NCI-H1048 (cell line): ENCODE measurements around the gene IDI2.
"Not testable (repeated sequence)": the region's sequence is repeated elsewhere in the genome, so short reads cannot be mapped to it uniquely, and the experiment has no call there.

Experiments
- DNase-seq: peaks from one replicate; lab custom pipeline; 2025; lab: John Stamatoyannopoulos, UW

IDI2 gene

GRCh38 chr10:1047937-1048336 lies 22.3 kb upstream of the IDI2 start:
- DNase-seq = no peak

GRCh38 chr10:1045415-1045814 lies 19.8 kb upstream of the IDI2 start:
- no peak for DNase-seq

- DNase-seq = no peak
These were observed 19.3 kb upstream of the IDI2 start for GRCh38 chr10:1044964-1045363.

- DNase-seq = no peak
These were observed 18.5 kb upstream of the IDI2 start for GRCh38 chr10:1044146-1044545.

GRCh38 chr10:1043532-1043995 lies 17.9 kb upstream of the IDI2 start:
- no peak for DNase-seq

- DNase-seq = no peak
These were observed 15.9 kb upstream of the IDI2 start for GRCh38 chr10:1041514-1041913.

GRCh38 chr10:1040133-1040532 lies 14.5 kb upstream of the IDI2 start:
- DNase-seq = no peak

- not testable (repeated sequence) for DNase-seq
These were observed 13.1 kb upstream of the IDI2 start for GRCh38 chr10:1038769-1039168.

GRCh38 chr10:1037098-1037497 lies 11.4 kb upstream of the IDI2 start:
- DNase-seq = no peak

- no peak for DNase-seq
These were observed 10.7 kb upstream of the IDI2 start for GRCh38 chr10:1036341-1036791.

- DNase-seq = no peak
These were observed 9.5 kb upstream of the IDI2 start for GRCh38 chr10:1035201-1035600.

- DNase-seq = no peak
These were observed 9.1 kb upstream of the IDI2 start for GRCh38 chr10:1034758-1035157.

- DNase-seq = no peak
These were observed 7.9 kb upstream of the IDI2 start for GRCh38 chr10:1033601-1034000.

- DNase-seq = no peak
These were observed 4.2 kb upstream of the IDI2 start for GRCh38 chr10:1029838-1030237.

- DNase-seq = no peak
These were observed 919 bp upstream of the IDI2 start for GRCh38 chr10:1026578-1026977.

GRCh38 chr10:1024103-1024502 lies 1.6 kb downstream of the IDI2 start:
- DNase-seq = no peak

- DNase-seq = no peak
These were observed 3.2 kb downstream of the IDI2 start for GRCh38 chr10:1022413-1022812.

- DNase-seq = no peak
These were observed 4.7 kb downstream of the IDI2 start for GRCh38 chr10:1020958-1021357.

- no peak for DNase-seq
These were observed 5.2 kb downstream of the IDI2 start for GRCh38 chr10:1020460-1020859.

- DNase-seq = no peak
These were observed 6.3 kb downstream of the IDI2 start for GRCh38 chr10:1019362-1019761.

GRCh38 chr10:1015688-1016087 lies 10.0 kb downstream of the IDI2 start:
- DNase-seq = no peak

- no peak for DNase-seq
These were observed 14.0 kb downstream of the IDI2 start for GRCh38 chr10:1011696-1012095.

GRCh38 chr10:1010703-1011102 lies 15.0 kb downstream of the IDI2 start:
- no peak for DNase-seq

- DNase-seq = not testable (repeated sequence)
These were observed 15.7 kb downstream of the IDI2 start for GRCh38 chr10:1009947-1010346.

GRCh38 chr10:1009071-1009494 lies 16.6 kb downstream of the IDI2 start:
- no peak for DNase-seq
